Sciatic nerve (tissue), 2 donors: Measurements from ENCODE around the gene PSMC1. TPM values are rescaled to one million over a fixed set of nuclear protein-coding genes. Genes with fewer than 3 reads are reported as not detected.

Experiments
- ATAC-seq: fragments of 200-7000 bp; cut with Tn5 transposase; one replicate; pipeline ENCODE4 v1.9.1; 2020; ENCODE audit warnings: mild to moderate bottlenecking, moderate library complexity
- DNase-seq: peaks from one replicate; pipeline ENCODE4 v3.0.0-alpha.2; 2020; ENCODE audit warnings: low spot score
- intact Hi-C: fragments of 100-400 bp; cut with DNase I; formaldehyde crosslinking; loops from one replicate; pipeline ENCODE4 v1.14.2; 2022
- total RNA-seq: library from RNA; stranded (reverse); fragmentation: NEBNext Ultra II Directional; extraction: Animal tissue kit (Norgen Biotek cat#: 25700); gene quantifications from one replicate; pipeline ENCODE4 v1.2.1, GENCODE V29; 2021
- donor health status: DM: no; HTN: no; CAD: no.
- donor health status: DM: no; HTN: no; CAD: no.

PSMC1 gene
- total RNA-seq, 1 donor from 2014 or later, result 82.9 TPM

DNA sequence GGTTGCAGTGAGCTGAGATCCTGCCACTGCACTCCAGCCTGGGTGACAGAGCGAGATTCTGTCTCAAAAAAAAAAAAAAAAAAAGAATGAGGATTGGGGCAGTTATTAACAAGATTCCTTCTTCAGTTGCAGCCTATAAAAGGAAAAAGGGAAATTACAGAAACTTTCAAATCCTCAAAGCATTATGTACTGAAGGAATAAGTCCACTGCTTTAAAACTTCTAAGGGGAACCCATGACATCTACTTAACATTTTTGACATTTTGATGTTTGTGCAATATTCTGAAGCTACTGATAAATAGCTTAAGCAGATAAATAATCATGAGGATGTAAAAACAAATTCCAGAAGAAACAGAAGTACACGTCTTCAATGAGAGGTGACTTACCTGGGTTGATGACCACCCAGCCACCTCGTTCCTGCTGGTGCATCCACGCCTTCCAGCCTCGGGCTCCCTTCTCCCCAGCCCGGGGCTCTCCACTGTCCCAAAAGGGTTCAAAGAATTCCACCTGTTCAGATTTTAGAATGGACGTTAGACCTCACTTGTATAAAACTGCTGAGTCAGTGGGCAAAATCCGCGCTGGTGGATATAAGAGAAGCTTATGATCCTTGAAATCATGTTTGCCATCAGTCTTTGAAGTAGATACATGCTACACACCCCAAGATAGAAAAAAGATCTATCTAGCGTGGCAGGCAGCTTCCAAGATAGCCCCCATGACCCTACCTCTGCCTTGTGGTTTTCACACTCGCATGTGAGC is 41.7 kb downstream of the PSMC1 start:
- ATAC-seq (no peak), DNase-seq (no peak)
- intact Hi-C loops, result no loop called here

DNA sequence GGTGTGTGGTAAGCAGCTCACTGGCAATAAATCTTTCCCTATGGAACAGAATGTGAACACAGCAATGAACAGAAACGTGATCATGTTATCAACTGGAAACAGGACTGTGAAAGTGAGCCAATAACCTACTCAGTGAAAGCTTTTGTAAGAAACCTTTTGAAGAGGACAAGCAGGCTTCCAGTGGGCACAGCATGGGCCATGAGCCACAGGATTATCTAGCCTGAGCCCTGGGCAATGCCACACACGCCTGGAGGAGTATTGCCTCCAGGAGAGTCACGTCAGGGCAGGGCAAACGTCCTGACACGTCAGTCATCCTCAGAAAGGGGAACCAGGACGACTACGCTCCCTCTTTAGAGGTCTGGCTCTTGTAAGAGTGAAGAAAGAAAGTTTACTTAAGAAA is 43.1 kb downstream of the PSMC1 start:
- no peak for DNase-seq
- intact Hi-C loops, result no loop called here
- no peak for ATAC-seq

DNA sequence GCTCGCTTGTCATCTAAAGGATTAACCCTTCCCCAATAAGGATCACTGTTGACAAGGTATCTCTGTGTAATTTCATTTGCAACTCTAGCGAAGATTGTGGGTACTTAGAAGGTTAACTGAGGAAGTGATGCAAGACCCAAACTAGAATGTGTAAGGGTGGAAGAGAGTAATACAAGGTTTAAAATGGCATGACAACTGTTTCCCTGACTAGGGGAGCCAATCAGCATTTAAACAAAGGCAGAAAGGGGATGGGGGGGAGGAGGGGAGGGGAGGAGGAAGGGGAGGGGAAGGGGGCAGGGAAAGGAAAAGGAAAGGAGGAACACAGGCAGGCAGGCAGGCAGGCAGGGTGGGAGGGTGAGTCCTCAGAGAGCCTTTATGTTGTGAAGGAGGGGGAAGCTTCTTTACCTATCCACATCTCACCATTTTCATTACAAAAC is 44.3 kb downstream of the PSMC1 start:
- intact Hi-C loops, result no loop called here
- ATAC-seq (peak; percentile 48), DNase-seq (no peak)

DNA sequence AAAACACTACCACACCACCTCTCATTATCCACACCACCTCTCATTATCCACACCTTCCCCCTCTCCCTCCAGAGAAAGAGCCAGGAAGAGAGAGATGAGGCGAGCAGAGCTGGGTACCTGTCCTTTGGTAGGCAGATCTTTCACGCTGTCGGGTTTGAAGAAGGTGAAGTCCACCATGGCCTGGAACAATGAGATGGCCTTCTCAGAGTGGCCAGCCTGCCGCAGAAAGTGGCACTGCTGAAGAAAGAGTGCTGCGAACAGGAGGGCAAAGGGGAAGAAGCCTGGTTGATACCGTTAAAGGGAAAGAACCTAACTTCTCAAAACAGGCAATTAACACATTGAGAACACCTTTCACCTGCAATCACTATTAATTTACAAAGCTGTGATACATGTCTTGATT is 44.8 kb downstream of the PSMC1 start:
- ATAC-seq, result peak; percentile 21
- intact Hi-C loops, result no loop called here
- no peak for DNase-seq

DNA sequence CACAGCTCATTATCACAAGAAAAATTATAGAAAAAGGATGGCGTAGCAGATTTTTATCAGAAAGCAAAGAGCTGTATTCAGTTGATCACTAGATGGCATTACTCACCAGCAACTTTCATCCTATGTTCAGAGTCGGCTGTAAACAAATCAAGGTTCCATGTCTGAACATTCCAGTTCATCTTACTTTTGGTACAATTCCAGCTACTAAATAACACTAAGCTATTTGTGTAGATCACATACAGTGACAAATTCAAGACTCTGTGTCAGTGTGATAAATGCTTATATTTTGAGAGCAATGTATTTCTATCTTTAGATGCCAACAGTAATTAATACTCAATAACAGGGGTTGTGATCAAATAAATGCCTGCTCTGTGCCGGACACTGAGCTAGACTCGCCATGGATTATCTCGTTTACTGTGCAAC is 45.3 kb downstream of the PSMC1 start:
- intact Hi-C loops, result no loop called here
- ATAC-seq, result peak; percentile 84
- DNase-seq, result no peak

DNA sequence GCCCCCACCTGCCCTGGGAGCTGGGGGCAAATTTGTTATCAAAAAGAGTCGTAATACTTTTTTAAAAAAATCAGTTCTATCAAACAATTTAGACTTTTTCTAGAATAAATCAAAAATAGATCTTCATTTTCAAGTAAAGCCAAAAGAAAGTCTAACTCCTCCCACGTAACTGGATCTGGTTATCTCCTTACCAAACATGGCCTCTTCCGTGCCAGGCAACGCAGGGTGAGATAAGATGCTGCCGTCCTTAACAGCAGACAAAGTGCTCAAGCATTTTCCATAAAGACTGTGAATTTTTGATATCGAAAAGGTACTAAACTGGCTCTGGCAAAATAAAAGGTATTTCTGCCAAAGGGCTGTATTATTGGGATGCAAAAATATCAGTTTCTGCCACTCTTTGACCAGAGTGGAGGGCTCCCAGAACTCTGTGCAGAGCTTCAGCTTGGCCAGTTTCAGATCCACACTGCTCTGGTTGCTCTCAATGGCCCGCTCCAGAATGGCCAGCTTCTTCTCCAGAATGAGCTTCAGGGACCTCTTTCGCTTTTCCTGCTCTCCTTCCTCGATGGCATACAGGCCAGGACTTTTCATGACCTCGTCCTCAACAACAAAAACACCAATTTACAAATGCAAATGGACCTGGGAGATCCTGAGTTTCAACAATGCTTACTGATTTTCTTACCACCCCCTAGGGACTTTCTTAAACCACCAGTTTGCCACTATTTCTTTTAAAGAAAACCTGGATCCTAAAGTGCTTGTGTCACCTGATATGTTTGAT is 46.4 kb downstream of the PSMC1 start:
- DNase-seq (no peak), ATAC-seq (no peak)
- intact Hi-C loops, result no loop called here

DNA sequence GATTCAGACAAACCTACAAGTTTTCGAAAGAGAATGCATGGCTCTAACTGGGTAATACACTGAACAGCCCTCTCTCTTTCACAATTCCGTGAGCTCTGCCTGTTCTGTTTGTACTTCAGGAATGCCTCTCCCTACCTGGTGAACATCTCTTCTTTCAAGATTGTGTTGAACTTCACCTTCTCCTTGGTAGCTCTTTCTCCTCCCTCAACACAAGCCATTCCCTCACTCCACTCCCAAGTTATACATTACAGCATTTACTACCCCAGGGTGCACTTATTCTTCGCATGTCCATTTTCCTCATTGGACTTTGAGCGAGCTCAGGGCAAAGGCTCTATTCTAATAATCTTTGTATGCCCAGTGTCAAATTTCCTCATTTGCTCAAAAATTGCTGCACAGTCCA is 47.1 kb downstream of the PSMC1 start:
- intact Hi-C loops, result no loop called here
- DNase-seq (no peak), ATAC-seq (no peak)

DNA sequence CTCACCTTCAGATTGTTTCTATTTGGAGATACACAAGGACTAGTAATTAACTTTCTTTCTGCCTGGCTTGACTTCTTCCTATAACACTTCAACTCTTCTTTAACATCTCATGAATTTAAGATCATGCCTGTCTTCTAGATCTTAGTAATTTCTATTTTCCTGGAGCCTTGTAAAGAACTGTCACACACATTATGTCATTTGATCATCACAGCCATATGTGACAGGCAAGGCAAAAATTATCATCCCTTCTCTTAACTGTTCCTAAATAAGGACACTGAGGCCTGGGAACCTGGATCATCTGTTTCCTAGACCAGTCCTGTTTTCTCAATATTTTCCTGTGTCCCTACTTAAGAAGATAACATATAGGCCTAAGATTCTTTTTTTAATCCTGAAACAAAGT is 48.1 kb downstream of the PSMC1 start:
- intact Hi-C loops, result no loop called here
- ATAC-seq (no peak), DNase-seq (no peak)

DNA sequence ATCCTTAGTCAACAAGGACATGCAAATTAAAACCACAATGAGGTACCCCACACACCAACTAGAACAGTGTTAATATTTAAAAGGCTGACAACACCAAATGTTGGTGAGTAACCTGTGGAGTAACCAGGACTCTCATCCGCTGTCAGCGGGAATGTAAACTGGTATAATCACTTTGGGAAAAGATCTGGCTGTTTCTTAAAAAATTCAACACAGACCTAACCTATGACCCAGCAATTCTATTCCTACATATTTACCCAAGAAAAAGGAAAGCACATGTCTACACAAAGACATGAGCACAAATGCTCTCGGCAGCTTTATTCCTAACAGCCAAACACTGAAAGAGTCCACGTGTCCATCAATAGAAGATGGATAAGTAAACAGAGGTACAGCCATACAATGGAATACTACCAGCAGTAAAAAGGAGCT is 48.8 kb downstream of the PSMC1 start:
- DNase-seq, result no peak
- ATAC-seq, result no peak
- intact Hi-C loops, result no loop called here

DNA sequence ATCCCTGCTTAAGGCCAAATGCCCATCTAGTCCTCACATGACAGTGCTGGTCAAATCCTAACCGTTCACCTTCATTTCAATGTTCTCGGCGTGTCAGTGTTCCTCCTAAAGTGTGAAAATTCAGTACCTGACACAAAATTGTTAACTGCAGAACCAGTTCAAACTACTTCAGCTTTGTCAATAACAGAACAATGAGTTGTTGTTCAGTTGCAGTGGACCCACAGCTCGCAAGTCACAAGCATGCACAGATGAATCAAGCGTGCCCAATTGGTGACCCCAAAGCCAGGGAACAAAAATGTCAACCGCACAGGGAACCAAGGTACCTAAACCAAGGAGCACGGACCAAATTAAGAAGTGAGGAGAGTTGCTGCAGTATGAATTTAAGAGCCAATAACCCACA is 52.2 kb downstream of the PSMC1 start:
- ATAC-seq, result no peak
- intact Hi-C loops, result no loop called here

DNA sequence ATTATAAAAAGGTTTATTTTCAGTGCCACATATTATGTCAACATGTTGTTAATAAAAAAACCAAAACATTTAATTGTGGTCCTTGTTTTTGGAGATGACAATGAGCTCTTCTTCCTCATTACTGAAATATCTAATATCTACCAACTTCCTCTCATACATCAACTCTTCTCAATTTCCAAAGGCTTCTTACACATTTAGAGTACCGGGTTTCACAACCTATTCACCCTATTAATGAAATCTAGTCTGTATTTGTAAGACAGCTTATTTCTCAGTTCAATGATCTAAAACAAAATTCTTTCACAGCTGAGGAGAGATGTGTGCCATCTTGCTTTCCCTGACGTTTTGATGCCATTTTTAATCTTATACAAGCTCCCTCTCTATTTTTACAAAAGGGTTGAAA is 60.9 kb downstream of the PSMC1 start:
- intact Hi-C loops, result no loop called here
- DNase-seq, result no peak
- no peak for ATAC-seq

More for the DNA sequence above, 52.2 kb downstream of the PSMC1 start:
- no peak for DNase-seq

DNA sequence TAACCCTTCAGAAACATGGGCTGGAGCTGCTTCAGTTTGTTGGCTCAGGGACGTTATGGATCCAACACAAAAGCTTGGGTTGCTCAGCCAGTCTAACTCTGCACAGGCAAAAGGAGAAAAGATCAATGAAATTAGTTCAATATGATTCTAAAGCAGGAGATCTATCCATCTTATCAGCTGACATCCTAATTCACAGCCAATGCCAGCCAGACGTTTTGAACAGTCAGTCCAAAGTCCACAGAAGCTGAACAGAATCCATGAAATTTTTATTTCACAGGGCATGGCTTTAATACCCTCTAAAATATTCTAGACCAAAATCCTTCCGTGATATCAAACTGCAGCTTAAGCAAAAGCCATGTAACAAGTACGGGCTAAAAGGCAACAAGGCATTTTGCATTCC is 61.7 kb downstream of the PSMC1 start:
- intact Hi-C loops, result no loop called here
- no peak for ATAC-seq

DNA sequence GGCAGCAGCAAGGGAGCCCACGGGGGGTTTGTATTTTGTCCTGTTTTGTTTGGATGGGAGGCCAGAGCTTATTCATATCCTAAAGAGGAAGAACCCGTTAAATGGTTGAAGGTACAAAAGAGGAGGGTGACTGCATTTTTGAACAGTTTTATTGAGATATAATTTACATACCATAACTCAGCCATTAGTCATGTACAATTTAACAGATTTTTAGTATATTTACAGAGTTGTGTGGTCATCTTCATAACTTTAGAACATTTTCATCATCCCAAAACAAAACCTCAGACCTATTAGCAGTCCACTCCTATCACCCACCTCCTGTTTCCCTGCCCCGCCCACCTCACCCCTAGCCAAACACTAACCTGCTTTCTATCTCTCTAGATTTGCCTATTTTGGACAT is 62.8 kb downstream of the PSMC1 start:
- intact Hi-C loops, result no loop called here
- no peak for DNase-seq
- ATAC-seq, result no peak

More for the DNA sequence above, 61.7 kb downstream of the PSMC1 start:
- no peak for DNase-seq

DNA sequence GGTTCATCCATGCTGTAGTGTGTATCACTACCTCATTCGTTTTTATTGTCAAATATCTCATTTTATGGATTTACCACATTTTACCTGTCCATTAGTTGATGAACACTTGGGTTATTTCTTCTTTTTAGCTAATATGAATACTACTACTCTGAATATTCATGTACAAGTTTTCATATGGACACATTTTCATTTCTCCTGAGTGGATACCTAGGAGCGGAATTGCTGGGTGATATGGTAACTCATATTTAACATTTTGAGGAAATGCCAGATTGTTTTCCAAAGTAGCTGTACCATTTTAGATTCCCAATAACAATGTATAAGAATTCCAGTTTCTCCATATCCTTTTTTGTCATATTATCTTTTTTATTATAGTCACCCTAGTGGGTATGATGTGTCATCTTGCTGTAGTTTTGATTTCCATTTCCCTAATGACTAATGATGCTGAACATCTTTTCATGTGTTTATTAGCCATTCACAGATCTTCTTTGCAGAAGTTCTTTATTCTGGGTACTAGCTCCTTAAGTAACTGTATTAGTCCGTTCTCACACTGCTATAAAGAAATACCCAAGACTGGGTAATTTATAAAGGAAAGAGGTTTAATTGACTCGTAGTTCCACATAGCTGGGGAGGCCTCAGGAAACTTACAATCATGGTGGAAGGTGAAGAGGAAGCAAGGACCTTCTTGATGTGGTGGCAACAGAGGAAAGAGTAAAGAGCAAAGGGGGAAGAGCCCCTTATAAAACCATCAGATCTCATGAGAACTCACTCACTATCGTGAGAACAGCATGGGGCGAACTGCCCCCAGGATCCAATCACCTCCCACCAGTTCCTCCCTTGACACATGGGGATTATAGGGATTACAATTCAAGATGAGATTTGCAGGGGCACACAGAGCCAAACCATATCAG is 63.5 kb downstream of the PSMC1 start:
- intact Hi-C loops, result no loop called here
- no peak for DNase-seq
- no peak for ATAC-seq

DNA sequence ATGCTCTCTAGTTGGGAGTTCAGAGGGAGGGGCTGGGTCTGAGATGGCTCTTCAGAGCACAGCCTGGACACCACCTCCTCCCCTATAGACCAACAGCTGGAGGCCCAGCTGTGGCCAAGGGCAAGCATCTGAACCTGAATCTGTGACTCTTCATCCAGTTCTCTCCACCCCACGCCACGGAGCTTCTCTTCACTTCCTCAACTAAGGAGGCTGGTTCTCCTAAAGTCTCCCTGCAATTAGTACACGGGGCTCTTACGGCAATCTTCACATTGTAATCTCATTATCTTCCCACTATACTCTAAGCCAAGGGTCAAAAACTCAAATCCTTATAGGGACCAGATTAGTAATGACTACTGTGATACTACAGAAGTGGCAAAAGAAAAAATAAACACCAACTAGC is 65.5 kb downstream of the PSMC1 start:
- no peak for ATAC-seq

More for the DNA sequence above, 65.5 kb downstream of the PSMC1 start:
- no peak for DNase-seq
- intact Hi-C loops, result no loop called here

Other genes starting within 250 kb of the PSMC1 start
- gene KCNK13, start 194.6 kb upstream of the PSMC1 start, total RNA-seq, result 0.53 TPM
- 32.1 TPM for gene NRDE2, start 75.4 kb downstream of the PSMC1 start, total RNA-seq
- 340 TPM for gene CALM1, start 140.5 kb downstream of the PSMC1 start, total RNA-seq